Measurements from ENCODE around the gene ADAMTS17.

DNA sequence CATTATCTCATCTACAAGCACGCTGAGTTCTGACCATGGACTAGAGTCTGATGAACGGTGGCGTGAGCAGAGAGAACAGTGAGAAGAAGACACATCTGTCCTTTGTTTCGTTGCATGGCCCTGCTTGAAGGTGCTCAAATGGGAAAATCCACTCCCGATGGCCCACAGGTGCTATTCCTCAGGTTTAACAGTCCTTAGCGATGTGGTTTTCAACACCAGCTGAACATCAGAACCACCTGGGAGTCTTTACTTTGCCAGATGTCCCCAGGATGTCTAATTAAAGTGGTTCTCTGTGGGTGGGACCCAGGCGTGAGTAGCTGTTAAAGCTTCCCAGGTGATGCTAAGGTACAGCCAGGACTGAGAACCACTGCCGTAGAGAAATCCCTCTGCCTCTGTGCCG, 13.0 kb downstream of the ADAMTS17 start:
- TF ChIP-seq POLR2A (IDR thresholded peaks at IDR 0.05; ENCODE audit: low read depth, low read length) (no peak), TAF1 (IDR thresholded peaks at IDR 0.05; ENCODE audit: borderline replicate concordance, low read depth, low read length) (no peak), POLR2AphosphoS5 (IDR thresholded peaks at IDR 0.05; ENCODE audit: low read depth, low read length) (no peak)
